NCI-H1694 treated with DMSO at 0.1 percent for 48 hours (cell line): ENCODE measurements around the gene DEDD2.

Experiments
- DNase-seq: peaks from one replicate; lab custom pipeline; 2025; lab: John Stamatoyannopoulos, UW

The DEDD2 gene

DNA sequence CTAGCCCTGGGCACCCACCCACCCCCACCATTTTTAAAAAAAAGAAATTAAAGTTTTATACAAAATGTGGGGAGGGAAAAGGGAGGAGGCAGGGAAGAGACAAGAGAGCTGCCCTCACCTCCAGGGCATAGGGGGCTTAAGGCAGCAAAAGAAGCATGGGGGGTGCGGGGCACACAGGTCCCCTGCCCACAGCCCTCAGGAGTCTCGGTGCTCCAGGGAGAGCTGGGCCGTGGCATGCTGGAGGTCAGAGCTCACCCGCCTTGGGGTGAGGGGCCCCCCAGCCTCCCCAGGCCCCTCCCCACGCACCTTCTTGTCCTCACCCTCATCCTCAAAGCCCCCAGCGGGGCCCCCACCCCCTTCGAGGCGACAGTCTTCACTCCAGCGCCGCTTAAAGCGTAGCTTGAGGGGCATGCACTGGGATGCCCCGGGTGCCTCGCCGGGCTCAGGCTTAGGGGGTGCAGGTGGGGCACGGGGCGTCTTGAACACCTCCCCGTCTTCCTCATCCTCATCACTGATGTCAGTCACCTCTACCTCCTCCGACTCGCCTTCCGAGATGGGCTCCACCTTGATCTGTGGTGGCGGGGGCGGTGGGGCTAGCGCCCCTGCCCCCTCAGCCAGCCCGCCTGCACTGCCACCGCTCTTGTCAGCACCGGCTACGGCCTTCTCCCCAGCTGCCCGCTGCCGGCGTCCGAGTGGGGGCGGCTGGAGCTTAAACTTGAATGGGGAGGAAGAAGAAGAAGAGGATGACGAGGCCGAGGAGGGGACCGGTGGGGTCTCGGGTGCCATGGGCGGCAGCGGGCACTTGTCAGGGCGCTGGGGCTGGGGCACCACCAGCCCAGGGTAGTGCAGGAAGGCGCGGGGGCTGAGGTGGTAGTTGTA is 31.0 kb upstream of the DEDD2 start:
- DNase-seq: no peak

GRCh38 chr19:42247640-42248199 is 30.2 kb upstream of the DEDD2 start:
- DNase-seq: no peak

GRCh38 chr19:42246922-42247639 is 29.6 kb upstream of the DEDD2 start:
- DNase-seq: no peak

DNA sequence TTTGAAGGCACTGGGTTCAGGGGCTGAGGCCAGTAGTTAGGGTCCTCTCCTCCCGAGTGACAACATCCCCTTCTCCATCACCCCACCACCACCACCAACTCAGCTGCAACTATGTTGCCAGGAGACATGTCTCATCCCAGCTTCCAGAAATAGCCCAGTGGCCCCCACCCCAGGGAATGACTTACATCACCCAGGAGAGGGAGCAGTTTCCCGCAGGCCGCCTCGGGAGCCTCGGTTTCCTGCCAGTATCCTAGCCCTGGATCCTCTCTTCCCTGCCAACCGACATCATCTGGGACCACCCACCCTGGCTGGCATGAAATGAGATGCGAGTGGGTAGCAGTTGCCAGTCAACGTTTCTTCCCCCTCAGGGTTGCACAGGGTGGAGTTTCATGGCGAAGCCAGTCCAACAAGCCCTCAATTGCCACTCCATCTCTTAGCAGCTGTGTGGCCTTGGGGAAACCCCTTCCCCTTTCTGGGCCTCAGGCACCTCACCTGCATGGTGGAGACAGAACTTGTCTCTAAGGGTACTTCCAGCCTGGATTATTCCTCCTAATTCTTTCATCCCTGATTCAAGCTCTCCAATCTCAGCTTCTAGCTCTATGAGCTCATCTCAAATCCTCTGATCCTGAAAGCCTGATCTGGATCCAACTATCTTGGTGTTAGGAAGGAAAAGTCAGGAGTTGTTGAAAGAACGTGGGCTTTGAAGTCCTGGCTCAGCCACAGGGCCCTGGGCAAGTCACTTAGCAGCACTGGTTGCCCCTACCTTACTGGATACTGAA is 28.9 kb upstream of the DEDD2 start:
- DNase-seq: peak; percentile 86

- no peak for DNase-seq
Measured at GRCh38 chr19:42245231-42245630, 27.8 kb upstream of the DEDD2 start.

- DNase-seq: peak; percentile 98
Measured at GRCh38 chr19:42244347-42245220, 27.1 kb upstream of the DEDD2 start.

GRCh38 chr19:42242512-42243409 is 25.3 kb upstream of the DEDD2 start, which contains the start of gene GSK3A:
GSK3A (minus strand) TSS chr19:42242602; CDS start chr19:42242465, 137 bp downstream.
- DNase-seq: peak; percentile 100

DNA sequence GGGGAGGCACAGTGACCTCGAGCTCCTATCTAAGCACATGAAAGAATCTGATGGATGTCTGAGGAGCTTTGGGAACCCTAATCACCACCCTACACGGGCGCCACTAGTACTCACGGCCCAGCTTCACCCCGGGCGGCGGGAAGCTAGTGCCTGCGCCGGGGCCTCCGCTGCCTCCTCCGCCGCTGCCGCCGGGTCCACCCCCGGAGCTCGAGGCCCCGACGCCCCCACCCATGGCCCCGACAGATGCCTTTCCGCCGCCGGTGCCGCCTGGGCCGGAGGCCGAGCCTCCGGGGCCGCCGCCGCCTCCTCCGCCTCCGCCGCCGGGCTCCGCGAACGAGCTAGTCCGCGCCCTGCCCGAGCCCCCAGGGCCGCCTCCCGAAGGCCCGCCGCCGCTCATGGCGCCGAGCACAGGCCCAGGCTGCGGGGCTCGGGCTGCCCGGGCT is 24.6 kb upstream of the DEDD2 start:
- no peak for DNase-seq

GRCh38 chr19:42241279-42241678 is 23.8 kb upstream of the DEDD2 start:
- DNase-seq: no peak

GRCh38 chr19:42239544-42240220 is 22.2 kb upstream of the DEDD2 start:
- no peak for DNase-seq

DNA sequence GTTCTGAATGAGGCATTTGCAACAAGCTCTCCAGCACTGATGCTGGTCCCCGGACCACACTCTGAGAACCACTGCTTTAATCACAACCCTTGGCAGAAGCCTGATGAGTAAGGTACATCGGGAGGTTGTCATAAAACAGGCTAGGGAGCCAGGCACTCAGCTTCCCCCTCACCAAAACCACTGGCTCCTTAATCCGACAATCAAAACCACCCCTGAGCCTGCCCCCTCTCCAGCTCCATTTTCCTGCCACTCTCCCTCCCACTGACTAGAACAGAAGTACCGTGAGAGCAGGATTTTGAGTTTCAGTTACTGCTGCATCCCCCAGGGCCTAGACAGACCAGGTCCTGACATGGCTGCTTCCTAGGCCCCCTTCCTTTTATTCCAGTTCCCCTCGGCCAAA is 17.7 kb upstream of the DEDD2 start:
- no peak for DNase-seq

GRCh38 chr19:42234364-42234763 is 16.9 kb upstream of the DEDD2 start:
- no peak for DNase-seq

DNA sequence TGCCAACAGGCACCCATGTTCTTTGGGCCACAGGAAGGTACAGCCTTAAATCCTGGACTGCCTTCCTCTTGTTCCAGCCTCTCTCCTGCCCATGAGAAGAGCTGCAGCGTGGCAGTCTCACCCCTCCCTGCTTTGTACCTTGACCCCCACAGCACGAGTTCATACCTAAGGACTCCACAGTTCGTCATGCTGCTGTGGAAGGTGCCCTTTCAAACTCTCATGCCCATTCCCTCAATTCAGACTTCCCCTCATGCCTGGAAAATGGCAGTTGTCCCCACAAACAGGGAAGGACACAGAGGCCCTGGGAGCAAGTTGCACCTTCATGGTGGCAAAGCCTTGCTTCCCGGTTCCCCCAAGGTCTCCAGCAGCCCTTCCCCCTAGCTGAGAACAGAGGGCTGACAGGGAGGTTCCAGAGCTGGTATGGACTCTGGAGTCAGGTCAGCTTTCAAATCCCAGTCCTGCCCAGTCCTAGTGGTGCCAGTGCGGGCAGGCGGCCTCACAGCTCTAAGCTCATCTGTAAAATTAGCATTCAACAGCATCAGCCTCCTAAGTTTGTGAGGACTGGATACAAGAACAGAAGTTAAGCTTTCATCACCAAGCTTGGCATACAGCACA is 16.3 kb upstream of the DEDD2 start:
- DNase-seq: no peak

DNA sequence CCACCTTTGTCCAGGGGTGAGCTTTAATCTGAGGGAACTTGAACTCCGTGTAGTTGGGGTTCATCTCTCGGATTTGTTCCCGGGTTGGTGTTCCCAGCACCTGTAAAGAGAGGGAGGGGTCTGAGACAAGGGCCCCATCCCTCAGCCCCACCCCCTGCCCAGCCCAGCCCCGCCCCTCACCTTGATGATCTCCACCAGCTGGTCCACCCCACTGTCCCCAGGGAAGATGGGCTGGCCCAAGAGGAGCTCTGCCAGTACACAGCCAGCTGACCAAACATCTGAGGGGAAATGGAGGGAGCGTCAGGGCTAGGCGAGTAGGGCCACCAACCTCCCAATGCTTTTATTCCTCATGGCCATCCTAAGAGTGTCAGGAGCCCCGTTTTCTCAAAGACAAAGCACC is 15.6 kb upstream of the DEDD2 start:
- no peak for DNase-seq

- no peak for DNase-seq
Measured at GRCh38 chr19:42232435-42232834, 15.0 kb upstream of the DEDD2 start.

GRCh38 chr19:42230571-42230970 is 13.1 kb upstream of the DEDD2 start:
- no peak for DNase-seq

DNA sequence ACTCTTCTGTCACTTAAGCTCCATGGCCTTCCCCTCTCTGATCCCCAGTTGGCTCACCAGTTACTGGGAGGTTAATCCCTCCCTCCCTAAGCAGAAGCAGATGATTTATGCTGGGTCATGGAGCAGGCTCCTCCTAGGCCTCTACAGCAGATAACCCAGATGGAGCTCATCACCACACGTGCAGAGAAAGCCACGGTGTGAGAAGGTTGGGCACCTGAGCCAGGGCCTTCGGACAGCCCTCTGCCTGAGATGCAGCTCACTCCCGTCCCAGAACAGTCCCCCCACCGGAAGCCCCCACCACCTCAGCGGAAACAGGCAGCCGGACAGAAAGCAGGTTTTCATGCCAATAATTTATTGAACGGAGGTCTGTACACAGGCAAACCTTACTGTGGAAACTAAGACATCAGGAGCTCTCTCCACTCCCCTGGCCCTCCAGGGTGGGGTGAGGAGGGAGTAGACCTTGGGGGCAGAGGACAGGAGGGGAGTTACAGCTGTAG is 12.4 kb upstream of the DEDD2 start:
- DNase-seq: no peak

DNA sequence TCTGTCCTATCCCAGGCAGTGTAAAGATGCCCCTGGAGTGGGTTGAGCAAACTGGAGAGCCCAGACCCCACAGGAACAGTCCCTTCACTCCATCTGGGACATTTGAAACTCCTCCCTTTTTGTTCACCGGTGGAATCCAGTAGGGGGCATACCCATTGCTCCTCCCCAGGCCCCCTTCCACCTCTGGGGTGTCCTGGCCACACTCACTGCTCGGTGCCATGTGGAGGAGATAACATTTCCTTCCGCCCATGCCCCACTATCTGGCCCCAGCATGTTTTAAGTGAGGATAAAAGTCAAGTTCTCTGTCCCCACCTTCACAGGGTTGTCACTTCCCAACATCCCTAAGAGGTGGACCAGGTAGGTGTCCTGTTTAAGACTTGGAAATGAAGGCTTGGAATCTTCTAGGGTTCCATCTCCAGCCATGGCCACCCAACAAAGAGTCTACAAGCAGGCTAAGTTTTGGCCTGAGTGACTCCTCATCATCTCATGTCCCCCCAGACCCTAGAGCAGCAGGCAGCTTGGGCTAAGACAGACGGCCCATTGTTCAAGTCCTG is 11.9 kb upstream of the DEDD2 start:
- DNase-seq: no peak
